Neuronal stem cell (in vitro differentiated cells): ENCODE data around the gene HINT3.

Experiments used
- DNase-seq: peaks from one replicate; pipeline ENCODE4 v3.0.0-alpha.2; 2013; ENCODE audit warnings: low spot score
- H2AFZ ChIP-seq: one replicate; pipeline ENCODE4 v1.6.1; 2013; ENCODE audit warnings: mild to moderate bottlenecking, low read length, inconsistent platforms
- H2AK5ac ChIP-seq: 2 replicates; pipeline ENCODE4 v1.6.1; 2013; ENCODE audit warnings: low read depth, mild to moderate bottlenecking, inconsistent platforms, low read length, moderate library complexity, mixed read lengths
- H2BK120ac ChIP-seq: 2 replicates; pipeline ENCODE4 v1.6.1; 2013; ENCODE audit warnings: low read depth, mild to moderate bottlenecking, inconsistent platforms, low read length, moderate library complexity, mixed read lengths
- H2BK12ac ChIP-seq: one replicate; pipeline ENCODE4 v1.6.1; 2013; ENCODE audit warnings: low read length, inconsistent platforms
- H2BK15ac ChIP-seq: 2 replicates; pipeline ENCODE4 v1.6.1; 2013; ENCODE audit warnings: mild to moderate bottlenecking, low read length, inconsistent platforms, mixed read lengths
- H2BK5ac ChIP-seq: one replicate; pipeline ENCODE4 v1.6.1; 2013; ENCODE audit warnings: inconsistent platforms, mild to moderate bottlenecking, low read length, moderate library complexity
- H3K14ac ChIP-seq: one replicate; pipeline ENCODE4 v1.6.1; 2013; ENCODE audit warnings: low read length, inconsistent platforms
- H3K18ac ChIP-seq: 2 replicates; pipeline ENCODE4 v1.6.1; 2013; ENCODE audit warnings: low read length, inconsistent platforms
- H3K23ac ChIP-seq: 2 replicates; pipeline ENCODE4 v1.6.1; 2013; ENCODE audit warnings: low read depth, mild to moderate bottlenecking, mixed read lengths, low read length, inconsistent platforms; ENCODE audit not compliant: poor library complexity
- H3K27ac ChIP-seq: replicated peaks from 3 replicates; pipeline ENCODE4 v1.5.1; 2013; ENCODE audit warnings: low read length, inconsistent platforms
- H3K27me3 ChIP-seq, 3 experiments: 2 replicates each; pipeline ENCODE4 v1.6.1; 2013; ENCODE audit warnings: low read length in 3 of 3, mild to moderate bottlenecking in 2 of 3, inconsistent platforms in 1 of 3, low read depth in 1 of 3, mixed read lengths in 1 of 3, moderate library complexity in 1 of 3; ENCODE audit not compliant: control insufficient read depth in 3 of 3, insufficient read depth in 3 of 3
- H3K36me3 ChIP-seq, 2 donors: replicated peaks in 1 of 2; 2 replicates each; pipeline ENCODE4 v1.6.1; 2013; ENCODE audit warnings: low read length in 2 of 2; ENCODE audit not compliant: control insufficient read depth in 2 of 2, insufficient read depth in 2 of 2
- H3K4ac ChIP-seq: 2 replicates; pipeline ENCODE4 v1.6.1; 2013; ENCODE audit warnings: inconsistent platforms, mild to moderate bottlenecking, low read length, moderate library complexity
- H3K4me1 ChIP-seq, 2 donors: 1 replicate in 1 of 2; 2 replicates in 1 of 2; pipeline ENCODE4 v1.6.1; 2013; ENCODE audit warnings: low read length in 2 of 2, low read depth in 1 of 2; ENCODE audit not compliant: control insufficient read depth in 2 of 2, insufficient read depth in 1 of 2
- H3K4me2 ChIP-seq: one replicate; pipeline ENCODE4 v1.6.1; 2013; ENCODE audit warnings: mild to moderate bottlenecking, low read length, inconsistent platforms; ENCODE audit not compliant: insufficient read depth, poor library complexity, severe bottlenecking
- H3K4me3 ChIP-seq, 2 donors: 2 replicates each; pipeline ENCODE4 v1.5.1; 2013; ENCODE audit warnings: low read length in 2 of 2, mild to moderate bottlenecking in 2 of 2, inconsistent platforms in 1 of 2, moderate library complexity in 1 of 2
- H3K79me1 ChIP-seq: one replicate; pipeline ENCODE4 v1.6.1; 2013; ENCODE audit warnings: low read depth, mild to moderate bottlenecking, inconsistent platforms, low read length, moderate library complexity
- H3K9ac ChIP-seq: one replicate; pipeline ENCODE4 v1.6.1; 2013; ENCODE audit warnings: mild to moderate bottlenecking, low read depth, low read length, inconsistent platforms; ENCODE audit not compliant: poor library complexity
- H3K9me3 ChIP-seq, 2 donors: replicated peaks in 1 of 2; 2 replicates each; pipeline versions ENCODE3 to v1.6.1; 2013; ENCODE audit warnings: low read length in 2 of 2, mild to moderate bottlenecking in 2 of 2, inconsistent platforms in 1 of 2, low read depth in 1 of 2, mixed read lengths in 1 of 2, moderate library complexity in 1 of 2; ENCODE audit not compliant: control insufficient read depth in 2 of 2, insufficient read depth in 1 of 2
- H4K8ac ChIP-seq: one replicate; pipeline ENCODE4 v1.6.1; 2013; ENCODE audit warnings: low read depth, mild to moderate bottlenecking, inconsistent platforms, low read length, moderate library complexity
- H4K91ac ChIP-seq: one replicate; pipeline ENCODE4 v1.6.1; 2013; ENCODE audit warnings: low read length, low read depth, mild to moderate bottlenecking, inconsistent platforms; ENCODE audit not compliant: poor library complexity
- WGBS, 2 donors: extraction: QIAGEN DNeasy Blood & Tissue Kit; methylation state at CpG; one replicate each; pipeline ENCODE4 v1.1.7; 2013; ENCODE audit warnings: missing lambda C conversion rate in 2 of 2, mixed read lengths in 1 of 2; ENCODE audit not compliant: insufficient read length in 2 of 2, insufficient replicate concordance in 1 of 2; ENCODE audit errors: extremely low coverage in 2 of 2; 5-methylcytosine and 5-hydroxymethylcytosine counted together

Gene HINT3

GRCh38 chr6:125987026-125987617 lies 30.6 kb downstream of the HINT3 start:
- H3K9me3 ChIP-seq = peaks cover 0 to 5% of the 10 kb centered on the region in 2 donors

GRCh38 chr6:125988280-125988679 lies 31.7 kb downstream of the HINT3 start:
- Histone ChIP-seq H3K36me3 (peaks cover 0 to 5% of the 10 kb centered on the region in 2 donors), H4K8ac (peak overlapping the region; percentile 84), H3K4ac (no peak overlapping the region), H3K23ac (no peak overlapping the region), H3K14ac (no peak overlapping the region), H3K9me3 (peaks cover 0 to 5% of the 10 kb centered on the region in 2 donors), H4K91ac (no peak overlapping the region), H2BK5ac (no peak overlapping the region), H2AK5ac (no peak overlapping the region), H2BK120ac (no peak overlapping the region), H3K4me2 (no peak overlapping the region), H2BK12ac (no peak overlapping the region), H2BK15ac (no peak overlapping the region), H3K4me1 (peaks cover 0 to 6% of the 10 kb centered on the region in 2 donors), H2AFZ (no peak overlapping the region), H3K9ac (no peak overlapping the region), H3K27me3 (no peaks in the 10 kb centered on the region), H3K18ac (no peak overlapping the region), H3K27ac (no peak overlapping the region), H3K79me1 (peaks cover 4% of the 10 kb centered on the region), H3K4me3 (no peak overlapping the region)
- no peak for DNase-seq

More at GRCh38 chr6:125987026-125987617, 30.6 kb downstream of the HINT3 start:
- Histone ChIP-seq H3K9ac (no peak overlapping the region), H2BK5ac (no peak overlapping the region), H3K4me2 (peak overlapping the region; percentile 61), H2BK120ac (no peak overlapping the region), H3K14ac (no peak overlapping the region), H2AFZ (peak overlapping the region; percentile 92), H3K18ac (no peak overlapping the region), H3K79me1 (peaks cover 4% of the 10 kb centered on the region), H3K27ac (no peak overlapping the region), H3K4me3 (peak overlapping the region; percentile 72 to 93), H2BK12ac (no peak overlapping the region), H3K27me3 (no peaks in the 10 kb centered on the region), H3K4me1 (peaks cover 0 to 6% of the 10 kb centered on the region in 2 donors), H2BK15ac (no peak overlapping the region), H4K91ac (no peak overlapping the region), H2AK5ac (no peak overlapping the region), H4K8ac (no peak overlapping the region), H3K23ac (no peak overlapping the region), H3K4ac (no peak overlapping the region), H3K36me3 (peaks cover 0 to 5% of the 10 kb centered on the region in 2 donors)
- no peak for DNase-seq
- WGBS, 2 donors = 100% methylated on average over 1 of the region's 10 CpGs; no CpG with 5 or more reads in 1 of the 2 donors

GRCh38 chr6:125989631-125990030 lies 33.1 kb downstream of the HINT3 start:
- H3K36me3 ChIP-seq = peaks cover 0 to 5% of the 10 kb centered on the region in 2 donors
- no peak overlapping the region for H4K8ac ChIP-seq
- no peak for DNase-seq
- H2BK120ac ChIP-seq = no peak overlapping the region
- no peak overlapping the region for H3K9ac ChIP-seq
- H3K4ac ChIP-seq = no peak overlapping the region
- H3K18ac ChIP-seq = no peak overlapping the region
- no peak overlapping the region for H3K23ac ChIP-seq
- H2BK12ac ChIP-seq = no peak overlapping the region
- H3K14ac ChIP-seq = no peak overlapping the region
- H3K4me2 ChIP-seq = no peak overlapping the region
- no peak overlapping the region for H3K27ac ChIP-seq
- no peak overlapping the region for H2AFZ ChIP-seq
- H2BK15ac ChIP-seq = no peak overlapping the region
- peaks cover 0 to 6% of the 10 kb centered on the region in 2 donors for H3K4me1 ChIP-seq
- peaks cover 4% of the 10 kb centered on the region for H3K79me1 ChIP-seq
- H3K9me3 ChIP-seq = peaks cover 0 to 5% of the 10 kb centered on the region in 2 donors
- H2BK5ac ChIP-seq = no peak overlapping the region
- H2AK5ac ChIP-seq = no peak overlapping the region
- no peak overlapping the region for H3K4me3 ChIP-seq
- no CpG with 5 or more reads among the region's 3 CpGs for WGBS, 2 donors
- H3K27me3 ChIP-seq = no peaks in the 10 kb centered on the region
- H4K91ac ChIP-seq = no peak overlapping the region

GRCh38 chr6:125991653-125992052 lies 35.1 kb downstream of the HINT3 start:
- peaks cover 2% of the 10 kb centered on the region for H3K79me1 ChIP-seq

More at GRCh38 chr6:125991653-125992052, 35.1 kb downstream of the HINT3 start:
- Histone ChIP-seq H2BK12ac (no peak overlapping the region), H3K18ac (no peak overlapping the region), H4K8ac (no peak overlapping the region), H3K14ac (no peak overlapping the region), H3K4me3 (no peak overlapping the region), H3K9ac (no peak overlapping the region), H3K4ac (no peak overlapping the region), H3K27me3 (no peaks in the 10 kb centered on the region), H3K36me3 (peaks cover 0 to 9% of the 10 kb centered on the region in 2 donors), H2AFZ (no peak overlapping the region), H2BK15ac (no peak overlapping the region), H3K27ac (no peak overlapping the region), H3K4me2 (no peak overlapping the region), H3K9me3 (peaks cover 0 to 5% of the 10 kb centered on the region in 2 donors), H3K4me1 (peaks cover 0 to 6% of the 10 kb centered on the region in 2 donors), H3K23ac (no peak overlapping the region), H2AK5ac (no peak overlapping the region), H4K91ac (no peak overlapping the region), H2BK5ac (no peak overlapping the region), H2BK120ac (no peak overlapping the region)
- WGBS, 2 donors = no CpG with 5 or more reads among the region's 1 CpG
- DNase-seq = no peak
